GM19452 (cell line): ENCODE results near the gene ZNF280A.
"Not testable (repeated sequence)": the region's sequence is repeated elsewhere in the genome, so short reads cannot be mapped to it uniquely, and the experiment has no call there.

Source experiments
- ATAC-seq: cut with Tn5 transposase; IDR thresholded peaks from one replicate; pipeline ENCODE4 v1.9.1; 2021; ENCODE audit not compliant: unreplicated experiment

ZNF280A gene

GRCh38 chr22:22546490-22546889 is 26.4 kb upstream of the ZNF280A start:
- ATAC-seq: no peak

- ATAC-seq: no peak
Observed at GRCh38 chr22:22545084-22545483, 25.0 kb upstream of the ZNF280A start.

- ATAC-seq: no peak
Observed at GRCh38 chr22:22538226-22538989, 18.3 kb upstream of the ZNF280A start.

- no peak for ATAC-seq
Observed at GRCh38 chr22:22536916-22537315, 16.8 kb upstream of the ZNF280A start.

GRCh38 chr22:22536515-22536914 is 16.4 kb upstream of the ZNF280A start:
- no peak for ATAC-seq

- no peak for ATAC-seq
Observed at GRCh38 chr22:22535662-22536061, 15.6 kb upstream of the ZNF280A start.

GRCh38 chr22:22534604-22535415 is 14.7 kb upstream of the ZNF280A start:
- ATAC-seq: no peak

- ATAC-seq: no peak
Observed at GRCh38 chr22:22533863-22534262, 13.8 kb upstream of the ZNF280A start.

- no peak for ATAC-seq
Observed at GRCh38 chr22:22533417-22533816, 13.3 kb upstream of the ZNF280A start.

- not testable (repeated sequence) for ATAC-seq
Observed at GRCh38 chr22:22532547-22533071, 12.5 kb upstream of the ZNF280A start.

GRCh38 chr22:22531770-22532546 is 11.9 kb upstream of the ZNF280A start:
- ATAC-seq: no peak

GRCh38 chr22:22528780-22529179 is 8.7 kb upstream of the ZNF280A start:
- ATAC-seq: no peak

- no peak for ATAC-seq
Observed at GRCh38 chr22:22527312-22527711, 7.2 kb upstream of the ZNF280A start.

- no peak for ATAC-seq
Observed at GRCh38 chr22:22526125-22526912, 6.2 kb upstream of the ZNF280A start.

- no peak for ATAC-seq
Observed at GRCh38 chr22:22523494-22523893, 3.4 kb upstream of the ZNF280A start.

GRCh38 chr22:22521631-22522030 is 1.6 kb upstream of the ZNF280A start:
- no peak for ATAC-seq

- no peak for ATAC-seq
Observed at GRCh38 chr22:22520667-22521602, 865 bp upstream of the ZNF280A start.

- no peak for ATAC-seq
Observed at GRCh38 chr22:22519591-22519990, 479 bp downstream of the ZNF280A start.

GRCh38 chr22:22516992-22517391 is 3.1 kb downstream of the ZNF280A start:
- no peak for ATAC-seq
